HG03342 (cell line): ENCODE measurements around the gene LYZL2.
"Not testable (repeated sequence)": the region's sequence is repeated elsewhere in the genome, so short reads cannot be mapped to it uniquely, and the experiment has no call there.

Experiments
- ATAC-seq: cut with Tn5 transposase; IDR thresholded peaks from one replicate; pipeline ENCODE4 v1.9.1; 2021; ENCODE audit warnings: mild to moderate bottlenecking, moderate library complexity; ENCODE audit not compliant: unreplicated experiment

The LYZL2 gene

GRCh38 chr10:30596013-30596412 is 33.5 kb downstream of the LYZL2 start:
- ATAC-seq = no peak

- ATAC-seq = no peak
Observed at GRCh38 chr10:30594077-30594476, 35.5 kb downstream of the LYZL2 start.

GRCh38 chr10:30592770-30593169 is 36.8 kb downstream of the LYZL2 start:
- not testable (repeated sequence) for ATAC-seq

GRCh38 chr10:30591249-30591670 is 38.3 kb downstream of the LYZL2 start:
- ATAC-seq = no peak

GRCh38 chr10:30589441-30589840 is 40.1 kb downstream of the LYZL2 start:
- no peak for ATAC-seq

- ATAC-seq = peak; percentile 82
Observed at GRCh38 chr10:30587522-30588031, 42.0 kb downstream of the LYZL2 start.

GRCh38 chr10:30586828-30587227 is 42.7 kb downstream of the LYZL2 start:
- no peak for ATAC-seq

GRCh38 chr10:30583778-30584415 is 45.7 kb downstream of the LYZL2 start:
- ATAC-seq = peak; percentile 51

GRCh38 chr10:30581779-30582380 is 47.7 kb downstream of the LYZL2 start:
- no peak for ATAC-seq

- ATAC-seq = no peak
Observed at GRCh38 chr10:30580676-30581075, 48.9 kb downstream of the LYZL2 start.

- no peak for ATAC-seq
Observed at GRCh38 chr10:30580241-30580640, 49.3 kb downstream of the LYZL2 start.

- ATAC-seq = no peak
Observed at GRCh38 chr10:30579574-30579973, 50.0 kb downstream of the LYZL2 start.

- no peak for ATAC-seq
Observed at GRCh38 chr10:30577048-30577447, 52.5 kb downstream of the LYZL2 start.

GRCh38 chr10:30576641-30577040 is 52.9 kb downstream of the LYZL2 start:
- ATAC-seq = no peak

GRCh38 chr10:30574432-30574796 is 55.1 kb downstream of the LYZL2 start:
- ATAC-seq = no peak

- ATAC-seq = no peak
Observed at GRCh38 chr10:30573721-30574431, 55.7 kb downstream of the LYZL2 start.

GRCh38 chr10:30565449-30565848 is 64.1 kb downstream of the LYZL2 start:
- ATAC-seq = no peak

GRCh38 chr10:30562787-30563186 is 66.8 kb downstream of the LYZL2 start:
- ATAC-seq = no peak
